OCI-LY7 (cell line): ENCODE data around the gene EEF1AKMT2. TPM values are rescaled to one million over a fixed set of nuclear protein-coding genes. Genes with fewer than 3 reads are reported as not detected.

ENCODE experiments used
- BruUV-seq: library from RNA; stranded (reverse); fragments of 400-500 nt; replicated peaks from 2 replicates; lab custom pipeline; 2021; lab: Mats Ljungman, UMichigan
- CTCF ChIA-PET: fragments of 300-600 bp; sonication (Branson Sonifier 250); formaldehyde crosslinking; loops from one replicate; lab custom pipeline; 2022; ENCODE audit warnings: antibody characterized with exemption; ENCODE audit not compliant: unreplicated experiment; lab: Charles Lee
- POLR2A ChIA-PET: fragments of 300-600 bp; sonication (Branson Sonifier 250); formaldehyde crosslinking; loops from one replicate; lab custom pipeline; 2022; ENCODE audit warnings: antibody characterized with exemption; lab: Charles Lee
- DNase-seq: peaks from one replicate; pipeline ENCODE4 v3.0.0-alpha.2; 2015; ENCODE audit warnings: low spot score
- H2AFZ ChIP-seq: fragments of 200-600 bp; sonication (generic), shearing (Covaris generic); 2 replicates; pipeline ENCODE4 v1.6.1; 2014; ENCODE audit warnings: mild to moderate bottlenecking, antibody characterized with exemption, low read length, moderate library complexity
- H3K27ac ChIP-seq: fragments of 200-600 bp; sonication (generic); 2 replicates; pipeline ENCODE4 v1.5.1; 2014; ENCODE audit warnings: mixed run types, low read depth, mild to moderate bottlenecking, moderate library complexity, low read length, inconsistent platforms; ENCODE audit not compliant: poor library complexity, severe bottlenecking
- H3K36me3 ChIP-seq: fragments of 200-600 bp; sonication (generic); 2 replicates; pipeline ENCODE4 v1.6.1; 2014; ENCODE audit warnings: mild to moderate bottlenecking, antibody characterized with exemption, low read length, moderate library complexity, mixed read lengths; ENCODE audit not compliant: insufficient read depth
- H3K4me1 ChIP-seq: fragments of 200-600 bp; sonication (generic); 2 replicates; pipeline ENCODE4 v1.5.1; 2014; ENCODE audit warnings: mild to moderate bottlenecking, low read length; ENCODE audit not compliant: insufficient read depth, poor library complexity, severe bottlenecking
- H3K4me2 ChIP-seq: fragments of 200-600 bp; sonication (generic); 2 replicates; pipeline ENCODE4 v1.6.1; 2014; ENCODE audit warnings: mild to moderate bottlenecking, low read length
- H3K4me3 ChIP-seq: fragments of 200-600 bp; sonication (generic); 2 replicates; pipeline ENCODE4 v1.5.1; 2014; ENCODE audit warnings: mild to moderate bottlenecking, low read depth, low read length; ENCODE audit not compliant: poor library complexity, severe bottlenecking
- H3K79me2 ChIP-seq: fragments of 200-600 bp; sonication (generic); 2 replicates; pipeline ENCODE4 v1.6.1; 2016; ENCODE audit warnings: low read depth, mild to moderate bottlenecking, low read length, moderate library complexity, mixed read lengths; ENCODE audit not compliant: insufficient read depth
- H3K9me2 ChIP-seq: fragments of 200-600 bp; sonication (generic); 2 replicates; pipeline ENCODE4 v1.6.1; 2016; ENCODE audit warnings: mild to moderate bottlenecking, low read length, mixed read lengths; ENCODE audit not compliant: insufficient read depth
- H3K9me3 ChIP-seq: fragments of 200-600 bp; sonication (generic); 2 replicates; pipeline ENCODE4 v1.6.1; 2014; ENCODE audit warnings: mild to moderate bottlenecking, mixed run types, low read length, mixed read lengths
- H4K20me1 ChIP-seq: fragments of 200-600 bp; sonication (generic); 2 replicates; pipeline ENCODE4 v1.6.1; 2014; ENCODE audit warnings: mild to moderate bottlenecking, antibody characterized with exemption, low read length, moderate library complexity, mixed read lengths; ENCODE audit not compliant: insufficient read depth
- CTCF ChIP-seq: fragments of 200-600 bp; sonication (generic); conservative IDR thresholded peaks from 2 replicates; pipeline ENCODE4 v1.5.1; 2014; ENCODE audit warnings: mild to moderate bottlenecking, antibody characterized with exemption, low read length, moderate library complexity, mixed read lengths
- EZH2phosphoT487 ChIP-seq: fragments of 200-600 bp; sonication (generic); IDR thresholded peaks from 2 replicates; pipeline ENCODE4 v1.6.1; 2018; ENCODE audit warnings: low read depth, borderline replicate concordance, mild to moderate bottlenecking, mixed run types, antibody characterized with exemption, low read length, moderate library complexity, mixed read lengths
- intact Hi-C: fragments of 100-400 bp; cut with micrococcal nuclease; formaldehyde crosslinking; loops from one replicate; pipeline ENCODE4 v1.10.0; 2022; ENCODE audit not compliant: unreplicated experiment
- total RNA-seq, 2 experiments: library from RNA; depleted of rRNA in 1 of 2; stranded (reverse); fragments of >200 nt in 1 of 2; shearing (Covaris generic) in 1 of 2; gene quantifications; 2 replicates each; pipeline ENCODE4 v1.2.3, GENCODE V29; 2014 to 2022

Gene EEF1AKMT2
- total RNA-seq, 2 experiments from 2014 or later: 32.4 to 37.7 TPM

DNA sequence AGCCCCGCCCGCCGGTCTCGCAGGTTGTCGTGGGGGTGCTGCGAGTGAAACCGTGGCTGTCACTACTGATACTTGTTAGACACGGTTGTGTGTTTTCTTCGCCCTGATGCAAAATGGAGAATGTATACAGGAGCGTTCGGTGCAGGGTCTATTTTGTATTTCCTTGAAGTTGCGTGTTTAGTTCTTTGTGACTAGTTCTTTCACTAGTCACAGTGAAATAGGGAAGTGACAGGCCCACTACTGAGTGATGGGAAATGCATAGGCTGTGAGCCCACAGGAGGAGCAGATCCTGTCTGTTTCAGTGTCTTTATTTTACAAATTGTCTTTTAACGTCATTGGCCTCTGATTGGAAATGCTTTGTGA is 10.6 kb upstream of the EEF1AKMT2 start:
- H2AFZ ChIP-seq: peak overlapping the region; percentile 73
- H3K9me3 ChIP-seq: no peaks in the 10 kb centered on the region
- peak; percentile 51 for DNase-seq
- ChIA-PET POLR2A (interaction anchor here (0.5 to 1.6 kb wide), 6 partner anchors 11 to 336 kb away, joined by 3 to 4 read pairs (median 3); partner anchors contain the start of gene EEF1AKMT2), CTCF (no interaction called here)
- TF ChIP-seq EZH2phosphoT487: no peak
- no peak for TF ChIP-seq CTCF
- no peaks in the 10 kb centered on the region for H3K9me2 ChIP-seq
- H3K27ac ChIP-seq: peak overlapping the region; percentile 64
- H3K4me2 ChIP-seq: peak overlapping the region; percentile 87
- H3K4me3 ChIP-seq: peak overlapping the region; percentile 84
- peaks cover 10% of the 10 kb centered on the region; the same call in 1 of the 2 replicates for H4K20me1 ChIP-seq
- intact Hi-C loops: loop anchor here (5.0 kb wide), 1 partner anchor 115 kb away; no protein-coding TSS in a partner anchor
- peaks cover 10% of the 10 kb centered on the region for H3K4me1 ChIP-seq
- no TSS peak for BruUV-seq
- H3K36me3 ChIP-seq: peaks cover 10% of the 10 kb centered on the region; the same call in 1 of the 2 replicates
- H3K79me2 ChIP-seq: peaks cover 41% of the 10 kb centered on the region

GRCh38 chr10:124799211-124799610 is 7.5 kb upstream of the EEF1AKMT2 start:
- peaks cover 10% of the 10 kb centered on the region; the same call in 1 of the 2 replicates for H4K20me1 ChIP-seq
- DNase-seq: no peak
- peak overlapping the region; percentile 56 for H2AFZ ChIP-seq
- H3K9me2 ChIP-seq: no peaks in the 10 kb centered on the region
- no peak overlapping the region for H3K27ac ChIP-seq
- TF ChIP-seq CTCF (no peak), EZH2phosphoT487 (no peak)
- intact Hi-C loops: no loop called here
- ChIA-PET CTCF (interaction anchor here (0.6 kb wide), 1 partner anchor 643 kb away, joined by 3 read pairs; no protein-coding TSS in a partner anchor), POLR2A (interaction anchor here (1.2 kb wide), 1 partner anchor 36 kb away, joined by 3 read pairs; no protein-coding TSS in a partner anchor)
- no TSS peak for BruUV-seq
- H3K4me3 ChIP-seq: no peak overlapping the region
- peaks cover 24% of the 10 kb centered on the region for H3K79me2 ChIP-seq
- H3K9me3 ChIP-seq: no peaks in the 10 kb centered on the region
- peaks cover 10% of the 10 kb centered on the region for H3K4me1 ChIP-seq
- no peaks in the 10 kb centered on the region for H3K36me3 ChIP-seq
- no peak overlapping the region for H3K4me2 ChIP-seq

GRCh38 chr10:124798781-124799180 is 7.1 kb upstream of the EEF1AKMT2 start:
- Histone ChIP-seq H4K20me1 (peaks cover 10% of the 10 kb centered on the region; the same call in 1 of the 2 replicates), H2AFZ (peak overlapping the region; percentile 56), H3K9me3 (no peaks in the 10 kb centered on the region), H3K4me3 (no peak overlapping the region), H3K9me2 (no peaks in the 10 kb centered on the region), H3K27ac (no peak overlapping the region), H3K36me3 (no peaks in the 10 kb centered on the region), H3K79me2 (peaks cover 20% of the 10 kb centered on the region), H3K4me1 (peaks cover 10% of the 10 kb centered on the region), H3K4me2 (no peak overlapping the region)
- ChIA-PET POLR2A (interaction anchor here (0.6 to 1.2 kb wide), 2 partner anchors 36 to 576 kb away, joined by 3 read pairs; no protein-coding TSS in a partner anchor), CTCF (interaction anchor here (0.6 kb wide), 1 partner anchor 643 kb away, joined by 3 read pairs; no protein-coding TSS in a partner anchor)
- intact Hi-C loops: no loop called here
- TF ChIP-seq CTCF: no peak
- no peak for TF ChIP-seq EZH2phosphoT487
- no TSS peak for BruUV-seq
- no peak for DNase-seq
